Ishikawa (cell line): ENCODE results near the gene MYO5A.

Experiments
- CEBPB ChIP-seq: IDR thresholded peaks from 2 replicates; pipeline ENCODE4 v1.6.1; 2012
- CREB1 ChIP-seq: IDR thresholded peaks from 2 replicates; pipeline ENCODE4 v1.6.1; 2012; ENCODE audit warnings: low read depth
- EGR1 ChIP-seq: IDR thresholded peaks from 2 replicates; pipeline ENCODE4 v1.6.1; 2012
- EP300 ChIP-seq: IDR thresholded peaks from 2 replicates; pipeline ENCODE4 v1.6.1; 2012; ENCODE audit warnings: borderline replicate concordance
- FOXM1 ChIP-seq: IDR thresholded peaks from 2 replicates; pipeline ENCODE4 v1.6.1; 2012; ENCODE audit warnings: low read depth, borderline replicate concordance
- MAX ChIP-seq: IDR thresholded peaks from 2 replicates; pipeline ENCODE4 v1.6.1; 2012
- NFIC ChIP-seq: IDR thresholded peaks from 2 replicates; pipeline ENCODE4 v1.6.1; 2012
- RAD21 ChIP-seq: IDR thresholded peaks from 2 replicates; pipeline ENCODE4 v1.6.1; 2012; ENCODE audit warnings: low read depth
- REST ChIP-seq: IDR thresholded peaks from 2 replicates; pipeline ENCODE4 v1.6.1; 2012; ENCODE audit warnings: low read depth, mild to moderate bottlenecking
- TAF1 ChIP-seq: IDR thresholded peaks from 2 replicates; pipeline ENCODE4 v1.6.1; 2012; ENCODE audit warnings: low read depth, mild to moderate bottlenecking
- TCF12 ChIP-seq: IDR thresholded peaks from 2 replicates; pipeline ENCODE4 v1.6.1; 2012; ENCODE audit warnings: low read depth
- TEAD4 ChIP-seq: IDR thresholded peaks from 2 replicates; pipeline ENCODE4 v1.6.1; 2012
- USF1 ChIP-seq: IDR thresholded peaks from 2 replicates; pipeline ENCODE4 v1.6.1; 2012
- YY1 ChIP-seq: IDR thresholded peaks from 2 replicates; pipeline ENCODE4 v1.6.1; 2012; ENCODE audit warnings: low read depth
- ZBTB7A ChIP-seq: IDR thresholded peaks from 2 replicates; pipeline ENCODE4 v1.6.1; 2012; ENCODE audit warnings: low read depth

MYO5A gene

GRCh38 chr15:52309154-52309548 lies 219.5 kb downstream of the MYO5A start:
- TF ChIP-seq NFIC: no peak
- no peak for TF ChIP-seq CEBPB
- TF ChIP-seq USF1: no peak
- no peak for TF ChIP-seq REST
- no peak for TF ChIP-seq ZBTB7A
- TF ChIP-seq RAD21: no peak
- TF ChIP-seq FOXM1: no peak
- no peak for TF ChIP-seq TEAD4
- no peak for TF ChIP-seq EGR1
- no peak for TF ChIP-seq CREB1
- no peak for TF ChIP-seq EP300
- no peak for TF ChIP-seq TCF12
- TF ChIP-seq MAX: no peak
- no peak for TF ChIP-seq YY1
- no peak for TF ChIP-seq TAF1

GRCh38 chr15:52308446-52309153 lies 220.1 kb downstream of the MYO5A start:
- no peak for TF ChIP-seq NFIC
- TF ChIP-seq YY1: no peak
- no peak for TF ChIP-seq FOXM1
- TF ChIP-seq REST: no peak
- TF ChIP-seq CEBPB: no peak
- no peak for TF ChIP-seq RAD21
- no peak for TF ChIP-seq TCF12
- no peak for TF ChIP-seq EGR1
- no peak for TF ChIP-seq MAX

- TF ChIP-seq RAD21: no peak
- no peak for TF ChIP-seq TAF1
- no peak for TF ChIP-seq TCF12
- no peak for TF ChIP-seq EP300
- no peak for TF ChIP-seq YY1
- no peak for TF ChIP-seq MAX
- no peak for TF ChIP-seq EGR1
- no peak for TF ChIP-seq FOXM1
- no peak for TF ChIP-seq CEBPB
- no peak for TF ChIP-seq USF1
- TF ChIP-seq NFIC: no peak
- TF ChIP-seq CREB1: no peak
- TF ChIP-seq TEAD4: no peak
- TF ChIP-seq REST: no peak
- TF ChIP-seq ZBTB7A: no peak
Measured at GRCh38 chr15:52307847-52308246, 220.8 kb downstream of the MYO5A start.

- no peak for TF ChIP-seq ZBTB7A
- TF ChIP-seq EGR1: no peak
Measured at GRCh38 chr15:52306270-52306669, 222.4 kb downstream of the MYO5A start.
